ENCODE results near the gene THSD4. TPM values are rescaled to one million over a fixed set of nuclear protein-coding genes. Genes with fewer than 3 reads are reported as not detected.

THSD4 gene
- total and polyA plus RNA-seq, 2 of the 8 experiments (the other 6 are each of a cell fraction or from before 2014, with no cell fraction given): 2.5 to 6.2 TPM

DNA sequence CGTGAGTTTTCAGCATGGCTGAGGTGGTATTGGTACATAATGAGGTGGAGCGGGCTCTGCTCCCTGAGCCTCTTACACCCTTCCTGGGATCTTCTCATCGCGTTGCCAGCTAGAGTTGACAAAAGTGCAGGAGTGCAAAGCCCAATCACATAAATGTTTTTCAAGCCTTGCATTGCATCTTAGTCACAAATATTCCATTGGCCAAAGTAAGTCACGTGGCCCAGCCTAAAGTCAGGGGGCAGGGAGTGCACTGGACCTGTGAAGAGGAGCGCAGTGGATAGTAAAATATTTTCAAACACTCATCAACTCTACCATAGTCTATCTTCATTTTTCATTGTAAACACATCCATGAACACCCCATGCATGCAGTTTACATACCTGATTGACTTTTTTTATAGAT lies 365.3 kb downstream of the THSD4 start:
- no peak overlapping the region for H3K27ac ChIP-seq (ENCODE audit: low read depth, low read length)
- no peak overlapping the region for H2BK120ac ChIP-seq (replicated peaks; ENCODE audit: low read depth, low read length)
- WGBS, 2 experiments (ENCODE audit: extremely low coverage in 1 of 2, insufficient coverage in 1 of 2, insufficient read length in 1 of 2, insufficient replicate concordance in 2 of 2, low coverage in 1 of 2, low lambda C conversion rate in 2 of 2, missing lambda C conversion rate in 1 of 2): 82% methylated on average over 6 of the region's 6 CpGs; no CpG with 5 or more reads in 1 of the 2 experiments
- H4K91ac ChIP-seq (replicated peaks; ENCODE audit: insufficient read length, low read length): no peak overlapping the region
- H3K9me3 ChIP-seq (ENCODE audit: insufficient read depth in 2 of 2, low read depth in 1 of 2, low read length in 1 of 2): no peaks in the 10 kb centered on the region
- DNase-seq (ENCODE audit: low read depth in 1 of 2, low spot score in 2 of 2): no peak
- no peak overlapping the region for H3K14ac ChIP-seq (ENCODE audit: insufficient read length)
- H3K4ac ChIP-seq (replicated peaks; ENCODE audit: insufficient read length, low read depth, low read length): no peak overlapping the region
- no peak overlapping the region for H3K9ac ChIP-seq (replicated peaks in 1 of 4; ENCODE audit: extremely low read depth in 1 of 4, low read depth in 3 of 4, low read length in 3 of 4)
- no peaks in the 10 kb centered on the region for H4K20me1 ChIP-seq (replicated peaks in 1 of 2; ENCODE audit: control insufficient read depth in 1 of 2, insufficient read depth in 2 of 2, low read length in 2 of 2)
- H3K79me2 ChIP-seq (ENCODE audit: control insufficient read depth in 1 of 2, insufficient read depth in 2 of 2, low read length in 2 of 2): no peaks in the 10 kb centered on the region
- no peak overlapping the region for H2BK15ac ChIP-seq (ENCODE audit: low read length)
- H3K4me2 ChIP-seq (ENCODE audit: insufficient read depth in 1 of 2, low read depth in 2 of 2, low read length in 2 of 2): no peak overlapping the region
- H3K18ac ChIP-seq (ENCODE audit: extremely low read depth, low read length): no peak overlapping the region
- H4K8ac ChIP-seq (ENCODE audit: extremely low read depth, insufficient read depth, low read length): no peak overlapping the region
- H3K36me3 ChIP-seq (ENCODE audit: control insufficient read depth in 2 of 4, insufficient read depth in 4 of 4, low read length in 3 of 4): no peaks in the 10 kb centered on the region
- H3K23me2 ChIP-seq (ENCODE audit: low read depth, low read length): no peaks in the 10 kb centered on the region
- ChIA-PET CTCF (ENCODE audit: partially characterized antibody) (interaction anchor here (0.7 to 1.2 kb wide), 2 partner anchors 9 to 28 kb away, joined by 3 to 4 read pairs; no protein-coding TSS in a partner anchor), POLR2A (ENCODE audit: partially characterized antibody) (no interaction called here)
- H3K4me3 ChIP-seq (ENCODE audit: extremely low read depth in 1 of 4, insufficient read depth in 2 of 4, low read depth in 3 of 4, low read length in 4 of 4): no peak overlapping the region
- no peak overlapping the region for H2BK12ac ChIP-seq (ENCODE audit: low read depth, low read length)
- H2BK20ac ChIP-seq (ENCODE audit: low read length): no peak overlapping the region
- H2AK5ac ChIP-seq (ENCODE audit: low read depth, low read length): no peak overlapping the region
- H4K5ac ChIP-seq (ENCODE audit: insufficient read length, low read depth, low read length): no peak overlapping the region
- no peaks in the 10 kb centered on the region for H3K79me1 ChIP-seq (ENCODE audit: low read depth, low read length)
- H2AFZ ChIP-seq (ENCODE audit: low read length): no peak overlapping the region
- no peak overlapping the region for H2BK5ac ChIP-seq (ENCODE audit: low read depth, low read length)
- no peaks in the 10 kb centered on the region for H3K27me3 ChIP-seq (replicated peaks in 1 of 4; ENCODE audit: control insufficient read depth in 3 of 4, extremely low read depth in 1 of 4, insufficient read depth in 3 of 4, low read length in 3 of 4)
- H3K56ac ChIP-seq (replicated peaks; ENCODE audit: insufficient read length, low read depth, low read length): no peak overlapping the region
- no peak overlapping the region for H3K23ac ChIP-seq (ENCODE audit: insufficient read length)
- H3K4me1 ChIP-seq (replicated peaks in 1 of 4; ENCODE audit: control insufficient read depth in 3 of 4, insufficient read depth in 4 of 4, low read length in 3 of 4): no peaks in the 10 kb centered on the region
- FAIRE-seq: no peak
- TF ChIP-seq PHF8 (conservative IDR thresholded peaks at IDR 0.05; ENCODE audit: low read depth, low read length): no peak
- TF ChIP-seq CHD2 (IDR thresholded peaks at IDR 0.05; ENCODE audit: low read length): no peak
- no peak for TF ChIP-seq ATF3 (IDR thresholded peaks at IDR 0.05; ENCODE audit: insufficient read depth, low read depth, low read length)
- no peak for TF ChIP-seq KDM4A (IDR thresholded peaks at IDR 0.05; ENCODE audit: low read depth, low read length, severe bottlenecking)
- TF ChIP-seq SP2 (IDR thresholded peaks at IDR 0.05; ENCODE audit: low read length): no peak

Measured in H1 (cell line).